Astrocyte of the cerebellum (primary cell): Measurements from ENCODE around the gene CLMN.

Experiments used
- DNase-seq: peaks from one replicate; pipeline ENCODE4 v3.0.0-alpha.2; 2011; ENCODE audit warnings: low read depth
- H3K4me3 ChIP-seq: 2 replicates; pipeline ENCODE4 v1.5.1; 2011; ENCODE audit warnings: mild to moderate bottlenecking, low read depth, low read length, moderate library complexity
- CTCF ChIP-seq: IDR thresholded peaks from 2 replicates; pipeline ENCODE4 v1.5.1; 2012; ENCODE audit warnings: low read length, low read depth, moderate library complexity, mild to moderate bottlenecking; ENCODE audit errors: missing control alignments
- in situ Hi-C: cut with HindIII; loops from 2 replicates; pipeline ENCODE4 v1.10.0; 2017; ENCODE audit warnings: low sequenced_read_pairs

The CLMN gene

GRCh38 chr14:95268350-95268749 lies 51.4 kb downstream of the CLMN start:
- H3K4me3 ChIP-seq: no peak overlapping the region
- no peak for DNase-seq
- no peak for TF ChIP-seq CTCF
- in situ Hi-C loops: no loop called here

- TF ChIP-seq CTCF: no peak
- no peak overlapping the region for H3K4me3 ChIP-seq
- no peak for DNase-seq
- in situ Hi-C loops: no loop called here
Measured at GRCh38 chr14:95267306-95267705, 52.4 kb downstream of the CLMN start.

GRCh38 chr14:95265106-95266094 lies 54.3 kb downstream of the CLMN start:
- TF ChIP-seq CTCF: no peak
- in situ Hi-C loops: no loop called here
- peak; percentile 88 for DNase-seq
- no peak overlapping the region for H3K4me3 ChIP-seq

GRCh38 chr14:95264271-95264973 lies 55.3 kb downstream of the CLMN start:
- TF ChIP-seq CTCF: no peak
- in situ Hi-C loops: no loop called here
- no peak for DNase-seq
- H3K4me3 ChIP-seq: no peak overlapping the region

GRCh38 chr14:95263527-95264231 lies 56.0 kb downstream of the CLMN start:
- no peak for TF ChIP-seq CTCF
- in situ Hi-C loops: no loop called here
- no peak overlapping the region for H3K4me3 ChIP-seq
- DNase-seq: no peak

- H3K4me3 ChIP-seq: no peak overlapping the region
- DNase-seq: no peak
- no peak for TF ChIP-seq CTCF
- in situ Hi-C loops: no loop called here
Measured at GRCh38 chr14:95262511-95262891, 57.2 kb downstream of the CLMN start.
